ENCODE data around the gene MALRD1. TPM values are rescaled to one million over a fixed set of nuclear protein-coding genes. Genes with fewer than 3 reads are reported as not detected.

The MALRD1 gene
- total RNA-seq, 2 experiments from 2014 or later, result not detected

GRCh38 chr10:19169041-19169440 lies 120.4 kb downstream of the MALRD1 start:
- H3K27ac ChIP-seq (ENCODE audit: low read depth in 1 of 2, low read length in 2 of 2), result no peak overlapping the region
- no peak for TF ChIP-seq CTCF (IDR thresholded peaks at IDR 0.05)
- CTCF ChIA-PET, result no interaction called here
- POLR2A ChIA-PET, result no interaction called here
- Mint-ChIP-seq H3K9me3 (peaks cover 8% of the 10 kb centered on the region), H3K27ac (no peak overlapping the region), H3K4me3 (no peak overlapping the region), H3K4me1 (ENCODE audit: low read depth) (no peaks in the 10 kb centered on the region), H3K36me3 (ENCODE audit: low read depth) (no peaks in the 10 kb centered on the region), H3K27me3 (no peaks in the 10 kb centered on the region)
- peaks cover 0 to 4% of the 10 kb centered on the region in 2 experiments for H3K9me3 ChIP-seq (ENCODE audit: control insufficient read depth in 1 of 2, insufficient read depth in 1 of 2, low read length in 2 of 2)
- no peaks in the 10 kb centered on the region for H3K36me3 ChIP-seq (ENCODE audit: insufficient read depth, low read length)
- no peak for ATAC-seq (ENCODE audit: poor library complexity)
- no peaks in the 10 kb centered on the region for H3K4me1 ChIP-seq (ENCODE audit: insufficient read depth, low read length)
- DNase-seq, result no peak
- no peaks in the 10 kb centered on the region for H3K27me3 ChIP-seq (ENCODE audit: control insufficient read depth in 1 of 2, insufficient read depth in 2 of 2, low read length in 2 of 2)
- intact Hi-C loops (cut with DNase I, micrococcal nuclease), result no loop called here
- H3K4me3 ChIP-seq (ENCODE audit: low read length), result no peak overlapping the region

GRCh38 chr10:19169684-19170083 lies 121.1 kb downstream of the MALRD1 start:
- no peak for TF ChIP-seq CTCF (IDR thresholded peaks at IDR 0.05)
- H3K4me3 ChIP-seq (ENCODE audit: low read length), result no peak overlapping the region
- no peaks in the 10 kb centered on the region for H3K4me1 ChIP-seq (ENCODE audit: insufficient read depth, low read length)
- H3K27me3 ChIP-seq (ENCODE audit: control insufficient read depth in 1 of 2, insufficient read depth in 2 of 2, low read length in 2 of 2), result no peaks in the 10 kb centered on the region
- intact Hi-C loops (cut with DNase I, micrococcal nuclease), result no loop called here
- Mint-ChIP-seq H3K27ac (no peak overlapping the region), H3K9me3 (peaks cover 8% of the 10 kb centered on the region), H3K36me3 (ENCODE audit: low read depth) (no peaks in the 10 kb centered on the region), H3K27me3 (no peaks in the 10 kb centered on the region), H3K4me1 (ENCODE audit: low read depth) (no peaks in the 10 kb centered on the region), H3K4me3 (no peak overlapping the region)
- POLR2A ChIA-PET, result no interaction called here
- H3K9me3 ChIP-seq (ENCODE audit: control insufficient read depth in 1 of 2, insufficient read depth in 1 of 2, low read length in 2 of 2), result peaks cover 0 to 4% of the 10 kb centered on the region in 2 experiments
- CTCF ChIA-PET, result no interaction called here
- no peak for ATAC-seq (ENCODE audit: poor library complexity)
- no peak for DNase-seq
- no peaks in the 10 kb centered on the region for H3K36me3 ChIP-seq (ENCODE audit: insufficient read depth, low read length)
- no peak overlapping the region for H3K27ac ChIP-seq (ENCODE audit: low read depth in 1 of 2, low read length in 2 of 2)

- ATAC-seq (ENCODE audit: poor library complexity) (no peak), DNase-seq (no peak)
- Mint-ChIP-seq H3K27me3 (no peaks in the 10 kb centered on the region), H3K4me3 (no peak overlapping the region), H3K36me3 (ENCODE audit: low read depth) (no peaks in the 10 kb centered on the region), H3K9me3 (peaks cover 10% of the 10 kb centered on the region), H3K4me1 (ENCODE audit: low read depth) (no peaks in the 10 kb centered on the region), H3K27ac (no peak overlapping the region)
- Histone ChIP-seq H3K4me3 (ENCODE audit: low read length) (no peak overlapping the region), H3K27ac (ENCODE audit: low read depth in 1 of 2, low read length in 2 of 2) (no peak overlapping the region), H3K27me3 (ENCODE audit: control insufficient read depth in 1 of 2, insufficient read depth in 2 of 2, low read length in 2 of 2) (no peaks in the 10 kb centered on the region), H3K9me3 (ENCODE audit: control insufficient read depth in 1 of 2, insufficient read depth in 1 of 2, low read length in 2 of 2) (peaks cover 0 to 9% of the 10 kb centered on the region in 2 experiments), H3K4me1 (ENCODE audit: insufficient read depth, low read length) (no peaks in the 10 kb centered on the region), H3K36me3 (ENCODE audit: insufficient read depth, low read length) (no peaks in the 10 kb centered on the region)
- ChIA-PET POLR2A (no interaction called here), CTCF (no interaction called here)
- intact Hi-C loops (cut with DNase I, micrococcal nuclease), result no loop called here
- TF ChIP-seq CTCF (IDR thresholded peaks at IDR 0.05), result no peak
These were observed 130.1 kb downstream of the MALRD1 start for GRCh38 chr10:19178675-19179074.

Data from CD4-positive, alpha-beta T cell (primary cell).